Smooth muscle cell (in vitro differentiated cells): Measurements from ENCODE around the gene FREY1. TPM values are rescaled to one million over a fixed set of nuclear protein-coding genes. Genes with fewer than 3 reads are reported as not detected.

Experiments used
- DNase-seq: peaks from one replicate; lab custom pipeline; 2025; ENCODE audit not compliant: unreplicated experiment; lab: John Stamatoyannopoulos, UW
- H2AFZ ChIP-seq: fragments of 200-600 bp; sonication (generic); 2 replicates; pipeline ENCODE4 v1.6.0; 2016; ENCODE audit warnings: antibody characterized with exemption, low read depth, mild to moderate bottlenecking
- H3F3A ChIP-seq: fragments of 200-600 bp; sonication (generic); 2 replicates; pipeline ENCODE4 v1.6.0; 2017; ENCODE audit warnings: antibody characterized with exemption, low read depth
- H3K27ac ChIP-seq: fragments of 200-600 bp; sonication (generic); 2 replicates; pipeline ENCODE4 v1.5.1; 2016; ENCODE audit warnings: low read depth, mild to moderate bottlenecking
- H3K27me3 ChIP-seq: fragments of 200-600 bp; sonication (generic); 2 replicates; pipeline ENCODE4 v1.6.1; 2016; ENCODE audit warnings: low read depth, mild to moderate bottlenecking
- H3K36me3 ChIP-seq: fragments of 200-600 bp; sonication (generic); 2 replicates; pipeline ENCODE4 v1.5.1; 2016; ENCODE audit warnings: low read depth
- H3K4me1 ChIP-seq: fragments of 200-600 bp; sonication (generic); 2 replicates; pipeline ENCODE4 v1.5.1; 2016; ENCODE audit warnings: low read depth
- H3K4me2 ChIP-seq: fragments of 200-600 bp; sonication (generic); 2 replicates; pipeline ENCODE4 v1.6.0; 2016; ENCODE audit warnings: mild to moderate bottlenecking
- H3K4me3 ChIP-seq: fragments of 200-600 bp; sonication (generic); 2 replicates; pipeline ENCODE4 v1.5.1; 2016; ENCODE audit warnings: mild to moderate bottlenecking
- H3K79me2 ChIP-seq: fragments of 200-600 bp; sonication (generic); 2 replicates; pipeline ENCODE4 v1.6.0; 2016; ENCODE audit warnings: low read depth, mild to moderate bottlenecking
- H3K9ac ChIP-seq: fragments of 200-600 bp; sonication (generic); 2 replicates; pipeline ENCODE4 v1.6.0; 2016; ENCODE audit warnings: low read depth
- H3K9me3 ChIP-seq: fragments of 200-600 bp; sonication (generic); replicated peaks from 2 replicates; pipeline ENCODE4 v1.5.1; 2016; ENCODE audit warnings: low read depth
- H4K20me1 ChIP-seq: fragments of 200-600 bp; sonication (generic); 2 replicates; pipeline ENCODE4 v1.6.0; 2016; ENCODE audit warnings: low read depth
- CTCF ChIP-seq: fragments of 200-600 bp; sonication (generic); IDR thresholded peaks from 2 replicates; pipeline ENCODE4 v1.5.1; 2017; ENCODE audit warnings: borderline replicate concordance, mild to moderate bottlenecking, antibody characterized with exemption; ENCODE audit not compliant: insufficient read depth, poor library complexity, severe bottlenecking
- WGBS: methylation state at CpG from one replicate; pipeline ENCODE4 v1.1.7; 2016; ENCODE audit warnings: low lambda C conversion rate; 5-methylcytosine and 5-hydroxymethylcytosine counted together
- polyA plus RNA-seq: library from polyadenylated mRNA; unstranded; fragments of >200 nt; fragmentation: Nextera tagmentation; extraction: Ambion mirVana; gene quantifications from 2 replicates; pipeline ENCODE4 v1.2.1, GENCODE V29; 2016
- total RNA-seq: library from RNA; depleted of rRNA; stranded (reverse); fragments of >200 nt; gene quantifications from 2 replicates; pipeline ENCODE4 v1.2.3, GENCODE V29; 2014

Gene FREY1
- total and polyA plus RNA-seq, 2 experiments from 2014 or later = 0.22 to 0.57 TPM

GRCh38 chr11:45877845-45878244 lies 29.2 kb downstream of the FREY1 start:
- TF ChIP-seq CTCF = no peak
- Histone ChIP-seq H3K27me3 (no peaks in the 10 kb centered on the region), H3F3A (peaks cover 7% of the 10 kb centered on the region), H3K4me1 (peaks cover 13% of the 10 kb centered on the region), H3K4me3 (no peak overlapping the region), H3K36me3 (peaks cover 4% of the 10 kb centered on the region), H3K79me2 (no peaks in the 10 kb centered on the region), H3K4me2 (no peak overlapping the region), H3K27ac (no peak overlapping the region), H2AFZ (no peak overlapping the region), H3K9ac (no peak overlapping the region), H4K20me1 (peaks cover 71% of the 10 kb centered on the region), H3K9me3 (no peaks in the 10 kb centered on the region)
- whole genome bisulfite sequencing = 97% methylated on average over 3 of the region's 3 CpGs
- DNase-seq = no peak

- Histone ChIP-seq H3K4me2 (no peak overlapping the region), H3K79me2 (no peaks in the 10 kb centered on the region), H3F3A (peaks cover 7% of the 10 kb centered on the region), H3K4me3 (no peak overlapping the region), H3K9me3 (no peaks in the 10 kb centered on the region), H3K4me1 (peaks cover 13% of the 10 kb centered on the region), H3K36me3 (peaks cover 4% of the 10 kb centered on the region), H3K27ac (no peak overlapping the region), H3K27me3 (no peaks in the 10 kb centered on the region), H3K9ac (no peak overlapping the region), H2AFZ (no peak overlapping the region), H4K20me1 (peaks cover 70% of the 10 kb centered on the region)
- no peak for TF ChIP-seq CTCF
- DNase-seq = no peak
- WGBS = 99% methylated on average over 8 of the region's 8 CpGs
Observed at GRCh38 chr11:45877221-45877620, 29.9 kb downstream of the FREY1 start.

DNA sequence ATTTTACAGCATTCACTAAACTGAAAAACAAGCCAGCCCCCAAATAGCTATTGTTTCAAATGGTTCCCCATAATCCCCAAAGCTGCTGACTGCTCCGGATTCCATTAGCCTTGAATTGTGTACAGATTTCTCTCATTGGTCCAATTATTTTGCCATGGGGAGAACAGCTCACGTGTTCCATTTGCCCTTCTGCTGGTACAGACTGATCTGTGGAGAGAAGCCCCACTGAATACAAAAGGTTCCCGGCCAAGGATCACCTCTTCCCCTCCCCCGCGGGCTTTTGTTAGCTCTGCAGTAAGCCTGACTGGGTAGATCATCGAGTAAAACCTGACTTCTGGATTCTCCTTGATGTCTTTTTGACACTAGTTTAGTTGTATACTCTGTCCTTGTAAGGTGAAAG lies 30.7 kb downstream of the FREY1 start:
- TF ChIP-seq CTCF = no peak
- Histone ChIP-seq H3K36me3 (peaks cover 4% of the 10 kb centered on the region), H3K9ac (no peak overlapping the region), H4K20me1 (peaks cover 63% of the 10 kb centered on the region), H3K79me2 (no peaks in the 10 kb centered on the region), H3K9me3 (no peaks in the 10 kb centered on the region), H3K27ac (no peak overlapping the region), H3F3A (peaks cover 7% of the 10 kb centered on the region), H3K4me1 (peaks cover 13% of the 10 kb centered on the region), H3K27me3 (no peaks in the 10 kb centered on the region), H3K4me3 (no peak overlapping the region), H2AFZ (no peak overlapping the region), H3K4me2 (no peak overlapping the region)
- 83% methylated on average over 6 of the region's 6 CpGs for WGBS
- no peak for DNase-seq

DNA sequence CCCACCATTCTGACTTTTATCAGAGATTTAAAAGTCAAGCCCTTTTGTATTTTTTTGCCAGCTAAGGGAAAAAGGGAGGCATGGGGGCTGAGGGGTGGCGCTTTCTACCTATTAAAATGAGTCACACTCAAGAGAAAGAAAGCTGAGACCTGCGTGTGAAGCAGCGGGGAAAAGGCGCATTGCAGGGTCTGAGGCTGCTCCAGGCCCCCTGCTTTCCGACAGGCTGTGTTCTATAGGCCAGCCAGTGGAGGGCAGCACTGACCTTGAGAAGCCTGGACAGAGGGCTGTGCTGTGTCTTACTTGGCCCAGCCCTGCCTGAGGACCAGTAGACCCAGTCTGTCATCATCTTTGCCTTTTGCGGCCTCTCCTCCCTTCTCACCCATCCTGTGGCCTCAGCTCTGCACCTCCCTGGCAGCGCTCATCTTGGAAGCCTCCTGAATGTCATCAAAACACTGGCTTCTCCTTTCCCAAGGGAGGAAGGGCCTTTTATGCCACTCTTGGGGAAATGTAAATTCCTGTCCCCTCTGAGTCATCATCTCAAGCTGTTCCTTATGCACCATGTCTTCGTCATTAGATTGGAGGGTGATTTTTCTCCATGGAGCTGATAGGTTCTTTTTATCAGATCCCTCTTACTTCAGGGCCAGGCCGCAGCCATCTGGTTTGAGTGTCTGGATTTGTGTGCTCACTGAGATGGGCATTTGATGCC lies 34.3 kb downstream of the FREY1 start:
- Histone ChIP-seq H3K4me3 (no peak overlapping the region), H3K36me3 (no peaks in the 10 kb centered on the region), H3K9me3 (no peaks in the 10 kb centered on the region), H3K4me2 (peak overlapping the region; percentile 27), H3F3A (peaks cover 7% of the 10 kb centered on the region), H2AFZ (no peak overlapping the region), H3K9ac (no peak overlapping the region), H3K27me3 (no peaks in the 10 kb centered on the region), H3K4me1 (peaks cover 13% of the 10 kb centered on the region), H3K79me2 (no peaks in the 10 kb centered on the region), H3K27ac (peak overlapping the region; percentile 73), H4K20me1 (peaks cover 41% of the 10 kb centered on the region)
- DNase-seq = peak; percentile 45
- WGBS = 25% methylated on average over 9 of the region's 9 CpGs
- peak; percentile 73 for TF ChIP-seq CTCF
